A549 (cell line): ENCODE data around the gene DNAJC3. TPM values are rescaled to one million over a fixed set of nuclear protein-coding genes. Genes with fewer than 3 reads are reported as not detected.

Experiments used
- ATAC-seq, 2 experiments: fragments of 200-7000 bp in 1 of 2; fragments of >200 bp in 1 of 2; cut with Nextera tagmentation in 1 of 2; cut with Tn5 transposase in 1 of 2; 3 replicates each; pipeline versions ENCODE4 v1.8.0 to v1.9.1; 2018 to 2020; ENCODE audit warnings: mild to moderate bottlenecking in 1 of 2, moderate library complexity in 1 of 2
- CTCF ChIA-PET: fragments of 300-600 bp; sonication (Branson Sonifier 250); formaldehyde crosslinking; extraction: SDS; loops from one replicate; lab custom pipeline; 2021; ENCODE audit warnings: antibody characterized with exemption, inconsistent platforms; lab: Yijun Ruan, JAX
- POLR2A ChIA-PET: fragments of 350-600 bp; formaldehyde crosslinking; extraction: SDS; loops from one replicate; lab custom pipeline; 2021; ENCODE audit warnings: antibody characterized with exemption, inconsistent platforms; lab: Yijun Ruan, JAX
- DNase-seq, 2 experiments: peaks; one replicate each; pipeline versions ENCODE4 v3.0.0 to v3.0.0-alpha.2; 2011 to 2016; ENCODE audit warnings: low read depth in 1 of 2, low spot score in 1 of 2
- FAIRE-seq: peaks from 2 replicates; lab custom pipeline; 2011; peaks lifted over from hg19 to GRCh38; lab: Jason Lieb, UNC
- H3K27ac ChIP-seq, 2 experiments: fragments of >200 bp; sonication (Bioruptor Twin); formaldehyde crosslinking; 3 replicates each; pipeline ENCODE4 v1.5.1; 2016 to 2017
- H3K4me1 ChIP-seq: fragments of >200 bp; sonication (Bioruptor Twin); formaldehyde crosslinking; 3 replicates; pipeline ENCODE4 v1.6.1; 2016
- H3K4me2 ChIP-seq: fragments of >200 bp; sonication (Bioruptor Twin); formaldehyde crosslinking; 3 replicates; pipeline ENCODE4 v1.6.1; 2016
- H3K4me3 ChIP-seq: fragments of >200 bp; sonication (Bioruptor Twin); formaldehyde crosslinking; 3 replicates; pipeline ENCODE4 v1.5.1; 2016
- H3K9me3 ChIP-seq: fragments of >200 bp; sonication (Bioruptor Twin); formaldehyde crosslinking; 3 replicates; pipeline ENCODE4 v1.6.1; 2016
- ATOH8 ChIP-seq: fragments of 250-450 bp; sonication (Bioruptor Pico); IDR thresholded peaks from 2 replicates; pipeline ENCODE4 v1.5.0; 2020; ENCODE audit warnings: low read depth, mild to moderate bottlenecking, moderate library complexity
- CBX2 ChIP-seq: fragments of 200-600 bp; sonication (generic); IDR thresholded peaks from 2 replicates; pipeline ENCODE4 v1.6.1; 2016; ENCODE audit warnings: low read depth, mild to moderate bottlenecking, borderline replicate concordance
- CEBPB ChIP-seq, 2 experiments: fragments of >200 bp in 1 of 2; sonication (Bioruptor Twin) in 1 of 2; formaldehyde crosslinking in 1 of 2; IDR thresholded peaks; 2 replicates each; pipeline ENCODE4 v1.6.1; 2012 to 2016
- CHD2 ChIP-seq: fragments of 150-350 bp; IDR thresholded peaks from 2 replicates; pipeline ENCODE4 v1.6.1; 2014; ENCODE audit warnings: low read length; ENCODE audit not compliant: partially characterized antibody
- CHD4 ChIP-seq: fragments of 200-600 bp; sonication (generic); IDR thresholded peaks from 2 replicates; pipeline ENCODE4 v1.6.1; 2016; ENCODE audit warnings: antibody characterized with exemption, mild to moderate bottlenecking, borderline replicate concordance
- ELK1 ChIP-seq: fragments of 150-350 bp; IDR thresholded peaks from 2 replicates; pipeline ENCODE4 v1.6.1; 2014; ENCODE audit warnings: low read depth, mild to moderate bottlenecking, low read length
- ESRRA ChIP-seq: fragments of 150-350 bp; IDR thresholded peaks from 2 replicates; pipeline ENCODE4 v1.6.1; 2014; ENCODE audit warnings: mild to moderate bottlenecking, low read length, borderline replicate concordance
- FOSL2 ChIP-seq, 2 experiments: fragments of 450-650 bp in 1 of 2; fragments of >200 bp in 1 of 2; sonication (Bioruptor Twin) in 1 of 2; formaldehyde crosslinking; IDR thresholded peaks; 2 replicates each; pipeline versions ENCODE4 v1.5.0 to v1.6.1; 2016 to 2020; ENCODE audit warnings: mild to moderate bottlenecking in 1 of 2, moderate library complexity in 1 of 2
- FOXS1 ChIP-seq: fragments of 250-450 bp; sonication (Bioruptor Pico); IDR thresholded peaks from 2 replicates; pipeline ENCODE4 v1.5.0; 2020; ENCODE audit warnings: mild to moderate bottlenecking, moderate library complexity
- GATA3 ChIP-seq: IDR thresholded peaks from 2 replicates; pipeline ENCODE4 v1.6.1; 2012; ENCODE audit warnings: borderline replicate concordance
- HDAC2 ChIP-seq: fragments of 200-600 bp; sonication (generic); IDR thresholded peaks from 2 replicates; pipeline ENCODE4 v1.6.1; 2016
- JUN ChIP-seq, 2 experiments: fragments of >200 bp; sonication (Bioruptor Twin); formaldehyde crosslinking; IDR thresholded peaks; 2 replicates in 1 of 2; 3 replicates in 1 of 2; pipeline ENCODE4 v1.6.1; 2016 to 2017
- JUNB ChIP-seq: fragments of >200 bp; sonication (Bioruptor Twin); formaldehyde crosslinking; IDR thresholded peaks from 2 replicates; pipeline ENCODE4 v1.6.1; 2016
- KDM1A ChIP-seq: fragments of 200-600 bp; sonication (generic); IDR thresholded peaks from 2 replicates; pipeline ENCODE4 v1.6.1; 2016; ENCODE audit warnings: low read depth, mild to moderate bottlenecking
- MAFK ChIP-seq: fragments of 450-650 bp; IDR thresholded peaks from 2 replicates; pipeline ENCODE4 v1.6.1; 2014; ENCODE audit not compliant: partially characterized antibody
- MAZ ChIP-seq: fragments of 150-350 bp; IDR thresholded peaks from 2 replicates; pipeline ENCODE4 v1.6.1; 2014; ENCODE audit warnings: antibody characterized with exemption, low read depth, low read length, borderline replicate concordance
- NFE2L2 ChIP-seq: fragments of 150-350 bp; conservative IDR thresholded peaks from 2 replicates; pipeline ENCODE4 v1.6.1; 2014; ENCODE audit warnings: low read length
- NPAS2 ChIP-seq: fragments of 250-450 bp; sonication (Bioruptor Pico); IDR thresholded peaks from 2 replicates; pipeline ENCODE4 v1.8.0; 2022; ENCODE audit warnings: mild to moderate bottlenecking, moderate library complexity, borderline replicate concordance
- POLR2A ChIP-seq: IDR thresholded peaks from 2 replicates; pipeline ENCODE4 v1.6.1; 2012; ENCODE audit warnings: mild to moderate bottlenecking, low read length
- POLR2AphosphoS2 ChIP-seq: conservative IDR thresholded peaks from 2 replicates; pipeline ENCODE4 v1.6.1; 2012; ENCODE audit warnings: low read length, improper control_type of control experiment, inconsistent platforms
- SREBF2 ChIP-seq: fragments of 450-650 bp; IDR thresholded peaks from 2 replicates; pipeline ENCODE4 v1.6.1; 2014; ENCODE audit warnings: mild to moderate bottlenecking, moderate library complexity
- TFCP2L1 ChIP-seq: fragments of 250-450 bp; sonication (Bioruptor Pico); IDR thresholded peaks from 2 replicates; pipeline ENCODE4 v1.5.0; 2021; ENCODE audit warnings: mild to moderate bottlenecking
- TP53 ChIP-seq: fragments of 250-450 bp; sonication (Bioruptor Pico); IDR thresholded peaks from 2 replicates; pipeline ENCODE4 v1.5.0; 2021; ENCODE audit warnings: mild to moderate bottlenecking, moderate library complexity
- WGBS: methylation state at CpG from one replicate; pipeline ENCODE4 v1.1.6; 2017; ENCODE audit errors: missing lambda C conversion rate; 5-methylcytosine and 5-hydroxymethylcytosine counted together
- polyA plus RNA-seq, 4 experiments: library from polyadenylated mRNA; depleted of rRNA in 3 of 4; stranded (reverse); fragments of >200 nt; fragmentation: RNase III in 1 of 4; extraction: RNeasy Plus Mini Kit Qiagen cat#74134 plus additional on column Dnase treatment in 1 of 4; gene quantifications; 2 replicates in 3 of 4; 3 replicates in 1 of 4; pipeline ENCODE4 v1.2.3, GENCODE V29; 2011 to 2017
- TF ChIP-seq, protein P1 (sequence below): fragments of >200 bp; sonication (Bioruptor Twin); formaldehyde crosslinking; IDR thresholded peaks from 3 replicates; pipeline ENCODE4 v1.5.1; 2016

DNAJC3 gene
- polyA plus RNA-seq, 2 of the 4 experiments (the other 2 are of a cell fraction) = 11.1 to 21.9 TPM

- Histone ChIP-seq H3K4me1 (no peaks in the 10 kb centered on the region), H3K4me2 (no peak overlapping the region), H3K9me3 (no peaks in the 10 kb centered on the region), H3K4me3 (no peak overlapping the region), H3K27ac (no peak overlapping the region)
- no peak for DNase-seq
- WGBS = 88% methylated on average over 3 of the region's 3 CpGs
- TF ChIP-seq CHD4 (no peak), CEBPB (IDR thresholded peaks at IDR 0.05) (no peak), ATOH8 (CRISPR knock-in tag) (no peak), MAZ (no peak), TP53 (CRISPR knock-in tag) (no peak), CBX2 (no peak), POLR2AphosphoS2 (no peak), HDAC2 (no peak), KDM1A (no peak), ESRRA (no peak)
- no peak for FAIRE-seq
- no peak for ATAC-seq
- ChIA-PET POLR2A (no interaction called here), CTCF (no interaction called here)
These were observed 47.3 kb downstream of the DNAJC3 start for GRCh38 chr13:95724252-95724651.

DNA sequence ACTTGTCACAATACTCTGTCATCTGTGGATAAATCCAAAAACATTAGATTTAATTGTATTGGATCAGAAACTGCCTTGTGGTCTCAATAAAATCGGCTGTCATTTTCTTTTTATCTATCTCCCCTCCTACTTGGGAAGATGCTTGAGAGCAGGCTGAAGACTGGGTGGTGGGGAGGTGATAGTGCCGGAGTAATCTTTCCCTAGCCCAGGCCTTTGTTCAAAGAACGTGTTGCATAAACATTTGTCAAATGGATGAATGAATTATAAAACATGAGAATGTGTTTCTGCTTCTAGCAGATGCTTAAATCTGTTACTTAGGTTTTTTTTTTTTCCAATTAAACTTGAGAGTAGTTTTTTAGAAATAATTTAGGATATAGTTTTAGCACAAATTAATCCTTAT is 49.9 kb downstream of the DNAJC3 start:
- WGBS = 91% methylated on average over 3 of the region's 3 CpGs
- H3K4me1 ChIP-seq = no peaks in the 10 kb centered on the region
- no peak overlapping the region for H3K27ac ChIP-seq
- DNase-seq (no peak), FAIRE-seq (no peak), ATAC-seq (no peak)
- H3K4me3 ChIP-seq = no peak overlapping the region
- no peak overlapping the region for H3K4me2 ChIP-seq
- peaks cover 7% of the 10 kb centered on the region; the same call in 2 of the 3 replicates for H3K9me3 ChIP-seq
- ChIA-PET POLR2A (no interaction called here), CTCF (no interaction called here)
- TF ChIP-seq NFE2L2 (no peak), FOXS1 (no peak), GATA3 (no peak), CHD4 (no peak), MAFK (no peak), SREBF2 (no peak), NPAS2 (CRISPR knock-in tag) (no peak), JUN (IDR thresholded peaks at IDR 0.05) (no peak), ELK1 (no peak), POLR2A (no peak), FOSL2 (IDR thresholded peaks at IDR 0.05) (no peak), FOSL2 (CRISPR knock-in tag; IDR thresholded peaks at IDR 0.05) (no peak), CHD2 (no peak), CEBPB (IDR thresholded peaks at IDR 0.05) (no peak), JUNB (no peak), TFCP2L1 (CRISPR knock-in tag) (no peak), KDM1A (no peak)
- TF ChIP-seq, protein P1, sequence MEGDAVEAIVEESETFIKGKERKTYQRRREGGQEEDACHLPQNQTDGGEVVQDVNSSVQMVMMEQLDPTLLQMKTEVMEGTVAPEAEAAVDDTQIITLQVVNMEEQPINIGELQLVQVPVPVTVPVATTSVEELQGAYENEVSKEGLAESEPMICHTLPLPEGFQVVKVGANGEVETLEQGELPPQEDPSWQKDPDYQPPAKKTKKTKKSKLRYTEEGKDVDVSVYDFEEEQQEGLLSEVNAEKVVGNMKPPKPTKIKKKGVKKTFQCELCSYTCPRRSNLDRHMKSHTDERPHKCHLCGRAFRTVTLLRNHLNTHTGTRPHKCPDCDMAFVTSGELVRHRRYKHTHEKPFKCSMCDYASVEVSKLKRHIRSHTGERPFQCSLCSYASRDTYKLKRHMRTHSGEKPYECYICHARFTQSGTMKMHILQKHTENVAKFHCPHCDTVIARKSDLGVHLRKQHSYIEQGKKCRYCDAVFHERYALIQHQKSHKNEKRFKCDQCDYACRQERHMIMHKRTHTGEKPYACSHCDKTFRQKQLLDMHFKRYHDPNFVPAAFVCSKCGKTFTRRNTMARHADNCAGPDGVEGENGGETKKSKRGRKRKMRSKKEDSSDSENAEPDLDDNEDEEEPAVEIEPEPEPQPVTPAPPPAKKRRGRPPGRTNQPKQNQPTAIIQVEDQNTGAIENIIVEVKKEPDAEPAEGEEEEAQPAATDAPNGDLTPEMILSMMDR = no peak
